ENCODE measurements around the gene GTF2A1.

GTF2A1 gene

DNA sequence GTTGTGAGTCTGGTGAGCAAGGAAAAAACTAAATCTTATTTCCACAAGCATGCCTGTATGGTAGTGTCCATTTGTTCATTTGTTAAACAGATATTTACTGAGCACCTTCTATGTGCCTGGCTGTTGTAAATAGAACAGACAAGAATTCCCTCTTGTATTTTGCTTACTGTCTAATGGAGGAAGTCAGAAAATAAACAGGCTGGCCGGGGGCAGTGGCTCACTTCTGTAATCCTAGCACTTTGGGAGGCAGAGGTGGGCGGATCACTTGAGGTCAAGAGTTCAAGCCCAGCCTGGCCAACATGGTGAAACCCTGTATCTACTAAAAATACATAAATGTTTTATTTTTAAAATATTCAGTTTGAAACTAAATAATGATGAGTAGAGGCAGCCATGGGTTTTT lies 79.3 kb downstream of the GTF2A1 start:
- no peak for DNase-seq (ENCODE audit: low read depth in 2 of 3, low spot score in 1 of 3)

DNA sequence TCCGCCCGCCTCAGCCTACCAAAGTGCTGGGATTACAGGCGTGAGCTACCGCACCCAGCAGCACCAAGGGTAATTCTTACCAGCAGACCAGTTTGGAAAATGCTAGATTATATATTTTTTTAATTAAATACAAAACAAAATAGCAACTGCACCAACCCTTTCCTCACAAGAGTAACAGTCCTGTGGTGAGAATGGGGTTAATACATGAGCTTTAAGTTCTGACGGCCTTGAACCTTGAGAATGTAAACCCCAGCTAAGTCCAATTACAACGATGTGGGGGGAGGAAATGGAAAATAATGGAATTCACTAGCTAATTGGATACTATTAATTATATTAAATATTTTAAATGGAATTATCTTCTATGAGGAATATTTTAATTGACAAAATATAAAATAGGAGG lies 82.3 kb downstream of the GTF2A1 start:
- DNase-seq (ENCODE audit: low read depth in 2 of 3, low spot score in 1 of 3), result no peak

DNA sequence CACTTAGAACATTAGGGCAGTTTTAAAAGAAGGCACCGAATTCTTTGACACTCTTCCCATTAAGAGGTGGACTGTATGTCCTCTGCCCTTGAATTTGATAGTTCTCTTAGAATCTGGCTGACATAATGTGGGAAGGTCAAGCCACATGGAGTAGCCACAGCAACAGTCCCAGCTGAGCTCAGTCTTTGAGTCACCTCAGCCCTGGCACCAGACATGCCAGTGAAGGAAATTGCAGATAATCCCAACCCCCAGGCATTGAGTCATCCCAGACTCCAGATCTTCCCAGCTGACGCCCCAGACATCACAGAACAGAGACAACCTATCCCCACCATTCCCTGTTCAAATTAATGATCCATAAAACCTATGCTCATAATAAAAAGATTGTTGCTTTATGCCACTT lies 83.4 kb downstream of the GTF2A1 start:
- DNase-seq (ENCODE audit: low read depth in 2 of 3, low spot score in 1 of 3), result no peak

- DNase-seq (ENCODE audit: low read depth in 2 of 3, low spot score in 1 of 3), result no peak
Measured at GRCh38 chr14:81133400-81133799, 87.4 kb downstream of the GTF2A1 start.

- no peak for DNase-seq (ENCODE audit: low read depth in 2 of 3, low spot score in 1 of 3)
Measured at GRCh38 chr14:81132468-81132867, 88.3 kb downstream of the GTF2A1 start.

- no peak for DNase-seq (ENCODE audit: low read depth in 2 of 3, low spot score in 1 of 3)
Measured at GRCh38 chr14:81129242-81129641, 91.5 kb downstream of the GTF2A1 start.

- DNase-seq (ENCODE audit: low read depth in 2 of 3, low spot score in 1 of 3), result no peak
Measured at GRCh38 chr14:81127785-81128184, 93.0 kb downstream of the GTF2A1 start.

DNA sequence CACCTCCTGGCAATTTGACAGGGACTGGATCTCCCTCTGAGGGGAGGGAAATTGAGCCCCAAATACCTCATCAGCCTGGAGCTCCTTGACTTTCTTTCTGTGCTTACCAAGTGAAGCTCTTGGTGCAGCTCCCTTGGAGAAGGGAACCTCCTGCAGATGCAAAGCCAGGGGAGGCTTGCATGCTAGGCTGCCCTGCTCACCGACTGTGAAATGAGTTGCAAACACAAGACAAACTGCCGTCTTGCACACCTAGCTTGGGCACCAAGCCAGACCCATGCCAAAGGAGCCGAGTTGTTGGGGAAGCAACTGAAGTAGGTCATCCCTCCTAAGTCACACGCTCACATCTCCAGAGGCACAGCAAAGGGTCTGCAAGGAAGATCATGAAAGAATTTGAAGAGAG lies 95.2 kb downstream of the GTF2A1 start:
- DNase-seq (ENCODE audit: low read depth in 2 of 3, low spot score in 1 of 3), result no peak
